Measurements from ENCODE around the gene ABTB2. TPM values are rescaled to one million over a fixed set of nuclear protein-coding genes. Genes with fewer than 3 reads are reported as not detected.

Gene ABTB2
- total RNA-seq, 4 donors from 2014 or later, result 2.9 to 8.2 (median 6.6) TPM

- intact Hi-C loops (cut with DNase I; ENCODE audit: low total_unique reads), result no loop called here
- no peak for DNase-seq
- Histone ChIP-seq H3K36me3 (no peaks in the 10 kb centered on the region), H3K27me3 (no peaks in the 10 kb centered on the region), H3K27ac (peak overlapping the region; percentile 23 to 53), H3K4me3 (no peak overlapping the region), H3K9me3 (no peaks in the 10 kb centered on the region), H3K4me1 (no peaks in the 10 kb centered on the region)
- TF ChIP-seq CTCF (IDR thresholded peaks at IDR 0.05), result no peak
- no peak for TF ChIP-seq POLR2A (IDR thresholded peaks at IDR 0.05)
Measured at GRCh38 chr11:34155057-34155756, 202.6 kb downstream of the ABTB2 start.

- Histone ChIP-seq H3K9me3 (no peaks in the 10 kb centered on the region), H3K36me3 (no peaks in the 10 kb centered on the region), H3K27me3 (no peaks in the 10 kb centered on the region), H3K4me3 (no peak overlapping the region), H3K27ac (peak overlapping the region in 1 of 2 donors; percentile 53), H3K4me1 (no peaks in the 10 kb centered on the region)
- intact Hi-C loops (cut with DNase I; ENCODE audit: low total_unique reads), result no loop called here
- no peak for DNase-seq
- TF ChIP-seq POLR2A (IDR thresholded peaks at IDR 0.05), result no peak
Measured at GRCh38 chr11:34154059-34154875, 203.5 kb downstream of the ABTB2 start.

- Histone ChIP-seq H3K4me3 (no peak overlapping the region), H3K9me3 (no peaks in the 10 kb centered on the region), H3K27me3 (no peaks in the 10 kb centered on the region), H3K27ac (no peak overlapping the region), H3K36me3 (no peaks in the 10 kb centered on the region), H3K4me1 (no peaks in the 10 kb centered on the region)
- TF ChIP-seq CTCF (IDR thresholded peaks at IDR 0.05) (no peak), POLR2A (IDR thresholded peaks at IDR 0.05) (no peak)
- no peak for DNase-seq
- intact Hi-C loops (cut with DNase I; ENCODE audit: low total_unique reads), result no loop called here
Measured at GRCh38 chr11:34151916-34152845, 205.6 kb downstream of the ABTB2 start.

GRCh38 chr11:34151166-34151565 is 206.6 kb downstream of the ABTB2 start:
- H3K27ac ChIP-seq, result no peak overlapping the region
- H3K36me3 ChIP-seq, result no peaks in the 10 kb centered on the region
- no peaks in the 10 kb centered on the region for H3K27me3 ChIP-seq
- no peaks in the 10 kb centered on the region for H3K9me3 ChIP-seq
- TF ChIP-seq CTCF (IDR thresholded peaks at IDR 0.05), result no peak
- TF ChIP-seq POLR2A (IDR thresholded peaks at IDR 0.05), result no peak
- no peak overlapping the region for H3K4me3 ChIP-seq
- no peaks in the 10 kb centered on the region for H3K4me1 ChIP-seq
- no peak for DNase-seq
- intact Hi-C loops (cut with DNase I; ENCODE audit: low total_unique reads), result no loop called here

GRCh38 chr11:34150494-34151151 is 207.2 kb downstream of the ABTB2 start:
- no peak overlapping the region for H3K4me3 ChIP-seq
- no peaks in the 10 kb centered on the region for H3K36me3 ChIP-seq
- H3K4me1 ChIP-seq, result no peaks in the 10 kb centered on the region
- no peak for DNase-seq
- TF ChIP-seq POLR2A (IDR thresholded peaks at IDR 0.05) (no peak), CTCF (IDR thresholded peaks at IDR 0.05) (no peak)
- H3K27me3 ChIP-seq, result no peaks in the 10 kb centered on the region
- H3K9me3 ChIP-seq, result no peaks in the 10 kb centered on the region
- intact Hi-C loops (cut with DNase I; ENCODE audit: low total_unique reads), result no loop called here
- no peak overlapping the region for H3K27ac ChIP-seq
